Measurements from ENCODE around the gene KLHL22.
"Not testable (repeated sequence)": the region's sequence is repeated elsewhere in the genome, so short reads cannot be mapped to it uniquely, and the experiment has no call there.

Gene KLHL22

GRCh38 chr22:20471126-20471833, 24.3 kb downstream of the KLHL22 start:
- DNase-seq (ENCODE audit: low read depth in 3 of 3), result no peak

- DNase-seq (ENCODE audit: low read depth in 3 of 3), result not testable (repeated sequence)
Observed at GRCh38 chr22:20470525-20470924, 25.1 kb downstream of the KLHL22 start.

- DNase-seq (ENCODE audit: low read depth in 3 of 3), result no peak
Observed at GRCh38 chr22:20469110-20469868, 26.3 kb downstream of the KLHL22 start.

GRCh38 chr22:20466659-20467379, 28.8 kb downstream of the KLHL22 start:
- no peak for DNase-seq (ENCODE audit: low read depth in 3 of 3)

- no peak for DNase-seq (ENCODE audit: low read depth in 3 of 3)
Observed at GRCh38 chr22:20465759-20466077, 29.9 kb downstream of the KLHL22 start.

- no peak for DNase-seq (ENCODE audit: low read depth in 3 of 3)
Observed at GRCh38 chr22:20464912-20465758, 30.5 kb downstream of the KLHL22 start.

GRCh38 chr22:20464096-20464614, 31.4 kb downstream of the KLHL22 start:
- DNase-seq (ENCODE audit: low read depth in 3 of 3), result peak in 2 of 3 experiments; percentile 6 to 55

- DNase-seq (ENCODE audit: low read depth in 3 of 3), result no peak
Observed at GRCh38 chr22:20463324-20464095, 32.1 kb downstream of the KLHL22 start.

GRCh38 chr22:20459862-20460261, 35.7 kb downstream of the KLHL22 start:
- no peak for DNase-seq (ENCODE audit: low read depth in 3 of 3)

- DNase-seq (ENCODE audit: low read depth in 3 of 3), result no peak
Observed at GRCh38 chr22:20459152-20459542, 36.4 kb downstream of the KLHL22 start.

- no peak for DNase-seq (ENCODE audit: low read depth in 3 of 3)
Observed at GRCh38 chr22:20458530-20459151, 37.0 kb downstream of the KLHL22 start.

GRCh38 chr22:20457506-20458240, 37.9 kb downstream of the KLHL22 start:
- no peak for DNase-seq (ENCODE audit: low read depth in 3 of 3)

GRCh38 chr22:20456722-20457076, 38.9 kb downstream of the KLHL22 start:
- DNase-seq (ENCODE audit: low read depth in 3 of 3), result no peak

GRCh38 chr22:20456064-20456721, 39.4 kb downstream of the KLHL22 start:
- peak; percentile 53 to 74 (median 59) for DNase-seq (ENCODE audit: low read depth in 3 of 3)

- no peak for DNase-seq (ENCODE audit: low read depth in 3 of 3)
Observed at GRCh38 chr22:20455709-20456063, 39.9 kb downstream of the KLHL22 start.

GRCh38 chr22:20453222-20453621, 42.4 kb downstream of the KLHL22 start:
- no peak for DNase-seq (ENCODE audit: low read depth in 3 of 3)

GRCh38 chr22:20451920-20452319, 43.7 kb downstream of the KLHL22 start:
- no peak for DNase-seq (ENCODE audit: low read depth in 3 of 3)

GRCh38 chr22:20451129-20451778, 44.3 kb downstream of the KLHL22 start:
- DNase-seq (ENCODE audit: low read depth in 3 of 3), result not testable (repeated sequence)

- DNase-seq (ENCODE audit: low read depth in 3 of 3), result no peak
Observed at GRCh38 chr22:20450551-20450906, 45.1 kb downstream of the KLHL22 start.

Measured in stimulated activated CD4-positive, alpha-beta T cell treated with anti-CD3 and anti-CD28 coated beads, TNF-alpha, amount 100 ng/mL, for 24 hours (primary cell).